Measurements from ENCODE around the gene NUP42.
"Not testable (repeated sequence)": the region's sequence is repeated elsewhere in the genome, so short reads cannot be mapped to it uniquely, and the experiment has no call there.

Gene NUP42, protein sequence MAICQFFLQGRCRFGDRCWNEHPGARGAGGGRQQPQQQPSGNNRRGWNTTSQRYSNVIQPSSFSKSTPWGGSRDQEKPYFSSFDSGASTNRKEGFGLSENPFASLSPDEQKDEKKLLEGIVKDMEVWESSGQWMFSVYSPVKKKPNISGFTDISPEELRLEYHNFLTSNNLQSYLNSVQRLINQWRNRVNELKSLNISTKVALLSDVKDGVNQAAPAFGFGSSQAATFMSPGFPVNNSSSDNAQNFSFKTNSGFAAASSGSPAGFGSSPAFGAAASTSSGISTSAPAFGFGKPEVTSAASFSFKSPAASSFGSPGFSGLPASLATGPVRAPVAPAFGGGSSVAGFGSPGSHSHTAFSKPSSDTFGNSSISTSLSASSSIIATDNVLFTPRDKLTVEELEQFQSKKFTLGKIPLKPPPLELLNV

DNA sequence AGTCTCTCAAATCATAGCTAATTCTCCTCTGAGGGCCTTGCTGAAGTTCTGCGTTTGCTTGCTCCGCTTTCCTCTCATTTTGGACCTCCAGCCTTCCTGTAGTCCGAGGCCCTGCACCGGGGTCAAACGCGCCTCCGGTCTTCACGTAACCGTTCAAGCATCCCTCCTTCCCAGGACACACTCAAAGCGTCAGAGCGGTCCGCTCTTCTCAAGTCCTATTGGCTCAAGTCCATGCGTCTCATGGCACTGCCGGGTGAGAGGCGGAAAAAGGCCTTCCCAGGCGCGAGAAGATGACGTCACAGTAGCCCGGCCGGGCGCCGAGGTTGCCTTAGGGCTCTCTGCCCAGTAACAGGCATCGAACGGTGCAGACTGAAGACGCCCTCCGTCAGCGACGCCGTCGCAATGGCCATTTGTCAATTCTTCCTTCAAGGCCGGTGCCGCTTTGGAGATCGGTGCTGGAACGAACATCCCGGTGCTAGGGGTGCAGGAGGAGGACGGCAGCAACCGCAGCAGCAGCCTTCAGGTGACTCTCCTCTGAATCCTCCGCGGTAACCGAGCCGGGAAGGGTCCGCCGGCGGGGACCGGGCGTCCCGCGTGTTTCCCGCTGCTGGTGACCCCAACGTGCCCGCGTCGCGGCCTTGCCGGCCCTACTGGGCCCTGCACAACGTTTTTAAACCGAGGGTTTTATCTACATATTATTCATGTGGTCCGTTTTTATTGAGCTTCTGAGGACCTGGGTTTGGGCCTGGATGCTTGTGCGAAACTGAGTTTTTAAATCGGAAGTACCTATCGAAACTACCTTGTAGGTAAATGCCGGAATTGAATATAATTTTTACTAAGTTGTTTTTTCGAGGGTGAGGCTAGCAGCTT lies at the start of gene NUP42:
Gene NUP42, plus strand, starts transcription at position 365 of the 870 bp plus-strand sequence. Its CDS starts 38 bp downstream, at position 403.
- DNase-seq (ENCODE audit: low read depth), result peak; percentile 94

DNA sequence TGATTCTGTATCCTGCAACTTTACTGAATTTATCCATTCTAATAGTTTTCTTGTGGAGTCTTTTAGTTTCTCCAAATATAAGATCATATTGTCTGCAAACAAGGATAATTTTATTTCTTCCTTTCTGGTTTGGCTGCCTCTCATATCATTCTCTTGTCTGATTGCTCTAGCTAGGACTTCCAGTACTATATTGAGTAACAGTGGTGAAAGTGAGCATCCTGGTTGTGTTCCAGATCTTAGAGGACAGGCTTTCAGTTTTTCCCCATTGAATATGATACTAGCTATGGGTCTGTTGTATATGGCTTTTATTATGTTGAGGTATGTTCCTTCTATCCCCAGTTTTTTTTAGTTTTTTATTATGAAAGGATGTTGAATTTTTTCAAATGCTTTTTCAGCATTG lies 48.1 kb upstream of the NUP42 start:
- DNase-seq (ENCODE audit: low read depth), result no peak

DNA sequence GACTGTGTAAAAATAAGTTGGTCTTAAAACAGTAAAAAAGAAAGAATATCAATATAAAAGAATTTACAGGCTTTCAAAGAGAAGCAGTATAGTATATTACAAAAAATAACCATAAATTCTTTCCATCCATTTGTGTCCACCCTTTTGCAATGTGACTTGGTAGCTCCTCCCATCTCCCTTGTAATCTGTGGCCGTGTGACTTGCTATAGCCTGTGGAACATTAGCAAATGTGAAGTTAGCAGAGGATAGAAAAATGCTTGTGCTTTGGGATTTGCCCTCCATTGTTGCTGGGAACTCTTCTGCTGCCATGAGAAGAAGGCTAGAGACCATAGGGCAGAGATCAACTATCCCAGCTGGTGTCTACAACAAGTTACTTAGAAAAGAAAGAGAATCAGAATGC lies 46.1 kb upstream of the NUP42 start:
- no peak for DNase-seq (ENCODE audit: low read depth)

DNA sequence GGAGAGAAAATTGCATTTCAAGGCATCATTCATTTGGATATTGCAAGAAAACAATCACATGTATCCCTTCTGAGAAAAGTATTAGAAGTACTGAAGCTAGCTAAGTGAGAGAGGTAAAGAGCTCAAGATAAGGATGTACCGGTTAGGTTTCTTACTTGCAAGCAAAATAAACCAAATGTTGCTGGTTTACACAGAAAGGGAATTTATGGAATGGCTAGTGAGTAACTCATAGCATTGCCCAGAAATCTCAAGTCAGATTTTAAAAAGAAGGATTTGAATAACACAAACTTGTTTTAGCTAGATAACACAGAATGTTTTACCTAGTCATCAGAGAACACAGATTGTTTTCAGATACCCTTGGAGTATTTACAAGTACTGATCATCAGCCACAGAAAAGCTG lies 45.6 kb upstream of the NUP42 start:
- DNase-seq (ENCODE audit: low read depth), result no peak

DNA sequence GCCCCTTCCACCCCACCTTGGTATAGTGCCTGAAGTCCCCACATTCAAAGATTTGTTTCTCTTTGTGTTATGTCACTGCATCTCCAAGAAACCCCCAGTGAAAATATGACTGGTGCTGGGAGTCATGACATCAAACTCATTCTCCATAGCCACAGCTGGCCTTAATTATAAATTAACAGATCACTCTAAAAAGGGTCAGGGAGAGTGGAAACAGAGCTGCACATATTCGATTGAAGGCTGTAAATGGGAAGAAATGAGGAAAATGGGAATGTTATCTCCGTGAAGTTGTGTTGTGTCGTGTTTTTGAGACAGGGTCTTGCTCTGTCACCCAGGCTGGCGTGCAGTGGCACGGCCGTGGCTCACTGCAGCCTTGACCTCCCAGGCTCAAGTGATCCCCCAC lies 24.2 kb upstream of the NUP42 start:
- DNase-seq (ENCODE audit: low read depth), result no peak

DNA sequence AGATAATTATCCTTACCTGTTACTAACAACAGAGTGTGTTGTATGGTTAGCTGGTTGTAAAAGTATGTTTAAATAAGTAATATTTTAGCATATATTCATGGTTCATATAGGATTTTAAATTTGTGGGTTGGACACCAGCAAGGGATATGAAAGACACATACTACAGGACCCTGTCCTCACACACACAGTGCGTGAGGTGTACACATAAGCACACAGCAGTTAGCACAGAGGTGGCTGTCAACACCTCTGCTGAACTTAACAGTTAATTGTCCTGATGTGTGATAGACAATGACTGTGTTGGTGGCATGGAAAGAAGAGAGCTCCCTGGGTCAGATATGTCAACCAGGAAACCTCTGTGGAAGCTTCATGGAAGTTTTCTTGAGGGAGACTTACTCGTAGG lies 23.3 kb upstream of the NUP42 start:
- DNase-seq (ENCODE audit: low read depth), result no peak

DNA sequence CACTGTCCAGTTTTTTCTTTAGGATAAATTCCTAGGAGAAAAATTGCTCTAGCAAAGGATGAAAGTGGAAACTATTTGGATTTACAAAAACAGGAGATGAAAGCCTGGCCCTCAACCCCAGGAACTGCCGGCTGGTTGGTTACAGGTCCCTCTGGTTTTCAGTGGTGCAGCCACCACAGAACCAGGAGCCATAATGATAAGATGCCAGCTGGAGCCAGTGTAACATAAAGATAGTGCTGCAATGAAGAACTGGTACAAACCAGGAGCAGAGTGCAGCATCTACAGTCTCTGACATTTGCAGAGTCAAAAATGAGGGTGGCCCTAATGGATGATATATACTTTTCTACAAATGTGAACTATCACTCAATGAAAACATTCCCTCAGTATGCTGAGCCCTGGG lies 20.4 kb upstream of the NUP42 start:
- DNase-seq (ENCODE audit: low read depth), result no peak

DNA sequence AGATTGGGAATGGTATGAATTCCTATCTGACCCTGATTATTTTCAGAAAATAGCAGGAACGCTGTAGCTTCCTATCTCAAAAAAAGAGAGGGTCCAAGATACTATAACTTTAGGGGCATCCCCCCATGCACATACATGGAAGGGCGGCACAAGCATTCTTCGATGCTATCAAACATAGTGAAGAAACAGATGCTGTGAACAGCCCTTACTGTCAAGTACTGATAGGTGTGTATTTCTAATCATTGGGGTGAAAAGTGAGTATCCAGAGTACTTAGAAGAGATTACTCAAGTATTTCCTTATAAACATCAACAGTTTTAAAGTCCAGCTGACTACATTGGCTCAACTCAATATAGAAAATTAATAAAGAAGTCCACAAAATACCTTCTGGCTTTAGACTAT lies 17.0 kb upstream of the NUP42 start:
- DNase-seq (ENCODE audit: low read depth), result no peak

DNA sequence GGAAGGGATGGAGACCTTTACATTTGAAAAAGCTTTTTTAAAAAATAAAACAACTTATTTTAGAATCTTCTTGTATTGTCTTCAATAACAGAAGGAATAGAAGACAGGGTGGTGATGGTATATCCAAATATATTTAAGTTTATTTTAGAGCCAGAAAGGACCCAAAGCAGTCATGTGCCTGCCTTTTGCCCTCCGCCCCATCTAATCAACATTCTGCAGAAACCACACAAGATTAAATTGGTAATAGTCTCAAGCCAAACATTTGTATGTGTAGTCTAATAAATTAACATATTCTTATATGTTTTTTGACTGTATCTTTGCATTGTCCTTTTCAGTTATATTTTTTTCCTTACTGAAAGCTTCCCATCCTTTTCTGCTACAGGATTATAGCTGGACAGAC lies 16.5 kb upstream of the NUP42 start:
- DNase-seq (ENCODE audit: low read depth), result no peak

DNA sequence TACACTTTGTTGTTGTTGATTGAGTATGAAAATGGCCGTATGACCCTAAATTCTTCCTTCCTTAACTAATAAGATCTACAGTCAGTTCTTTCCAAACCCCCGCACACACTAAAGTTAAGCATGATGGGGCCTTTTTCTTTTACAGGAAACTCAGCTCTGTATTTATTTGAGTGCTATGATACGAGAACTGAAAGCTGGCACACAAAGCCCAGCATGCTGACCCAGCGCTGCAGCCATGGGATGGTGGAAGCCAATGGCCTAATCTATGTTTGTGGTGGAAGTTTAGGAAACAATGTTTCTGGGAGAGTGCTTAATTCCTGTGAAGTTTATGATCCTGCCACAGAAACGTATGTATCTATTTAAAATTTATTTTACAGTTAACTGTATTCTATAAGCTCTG lies 14.2 kb upstream of the NUP42 start:
- DNase-seq (ENCODE audit: low read depth), result no peak

DNA sequence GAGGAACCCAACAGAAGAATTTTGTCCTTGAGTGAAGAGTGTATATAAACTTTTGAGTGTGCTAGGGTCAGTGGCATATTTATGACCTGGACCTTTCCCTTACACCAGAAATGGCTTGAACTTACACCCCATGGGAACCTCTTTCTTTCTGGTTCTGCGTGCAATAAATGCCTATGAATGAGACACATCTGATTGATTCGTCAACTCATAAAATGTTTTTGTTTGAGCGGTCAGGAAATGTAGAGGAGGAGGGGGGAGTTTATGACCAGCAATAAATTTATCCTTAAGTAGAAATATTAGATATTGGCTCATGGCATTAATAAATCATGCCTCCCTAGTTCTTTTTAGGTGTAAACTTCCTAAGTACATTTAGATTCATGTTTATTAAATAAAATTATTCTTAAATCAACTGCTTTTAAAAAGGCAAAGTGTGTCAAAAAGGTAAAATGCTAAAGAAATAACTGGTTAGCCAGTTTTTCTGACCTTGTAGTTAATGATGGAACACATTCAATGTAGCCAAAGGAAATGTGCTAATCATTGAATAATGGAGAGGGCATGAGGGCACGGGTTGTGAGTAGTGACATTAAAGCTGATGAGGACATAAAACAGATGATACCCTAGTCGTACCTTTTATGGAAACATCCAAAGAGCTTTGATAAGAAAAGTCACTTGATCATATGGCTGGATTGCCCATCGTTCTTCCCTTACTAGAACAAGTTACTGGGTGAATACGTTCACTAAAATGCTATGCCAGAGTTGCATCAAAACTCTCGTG lies 13.6 kb upstream of the NUP42 start:
- DNase-seq (ENCODE audit: low read depth), result no peak

DNA sequence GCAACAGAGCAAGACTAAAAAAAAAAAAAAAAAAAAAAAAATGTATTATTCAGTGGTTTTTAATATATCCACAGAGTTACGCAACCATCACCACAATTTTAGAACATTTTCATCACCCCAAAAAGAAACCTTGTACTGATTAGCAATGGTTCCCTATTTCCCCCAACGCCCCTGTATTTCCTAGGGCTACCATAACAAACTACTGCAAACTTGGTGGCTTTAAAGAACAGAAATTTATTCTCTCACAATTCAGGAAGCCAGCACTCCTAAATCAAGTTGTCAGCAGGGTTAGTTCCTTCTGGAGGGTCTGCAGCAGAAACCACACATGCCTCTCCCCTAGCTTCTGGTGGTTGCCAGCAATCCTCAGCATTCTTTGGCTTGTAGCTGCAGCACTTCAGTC lies 5.9 kb upstream of the NUP42 start:
- DNase-seq (ENCODE audit: low read depth), result no peak

DNA sequence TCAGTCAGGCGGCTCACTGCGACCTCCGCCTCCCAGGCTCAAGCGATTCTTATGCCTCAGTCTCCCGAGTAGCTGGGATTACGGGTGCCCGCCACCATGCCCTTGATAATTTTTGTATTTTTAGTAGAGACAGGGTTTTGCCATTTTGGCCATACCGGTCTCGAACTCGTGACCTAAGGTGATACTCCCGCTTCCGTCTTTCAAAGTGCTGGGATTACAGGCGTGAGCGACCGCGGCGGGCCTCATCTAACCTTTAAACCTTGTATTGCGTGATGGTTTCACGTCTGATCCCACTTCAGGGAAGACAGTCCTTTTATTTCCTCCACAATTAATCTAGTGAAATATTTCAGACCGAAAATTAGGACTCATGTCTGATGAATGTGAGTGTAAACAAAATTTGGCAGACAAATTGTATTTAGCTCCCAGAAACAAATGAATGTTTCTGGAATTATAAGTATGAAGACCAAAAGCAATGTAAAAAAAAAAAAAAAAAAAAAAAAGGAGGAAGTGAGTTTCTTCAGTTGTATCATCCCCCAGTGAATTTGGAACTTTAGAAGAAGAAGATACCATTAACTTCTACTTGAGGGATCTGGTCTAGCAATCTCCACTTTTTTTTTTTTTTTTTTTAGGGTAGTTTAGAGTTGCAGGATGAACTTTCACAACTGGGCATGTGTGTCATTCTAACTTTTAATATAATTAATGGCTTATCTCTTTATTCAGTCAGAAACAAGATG lies 1.6 kb downstream of the NUP42 start:
- no peak for DNase-seq (ENCODE audit: low read depth)

DNA sequence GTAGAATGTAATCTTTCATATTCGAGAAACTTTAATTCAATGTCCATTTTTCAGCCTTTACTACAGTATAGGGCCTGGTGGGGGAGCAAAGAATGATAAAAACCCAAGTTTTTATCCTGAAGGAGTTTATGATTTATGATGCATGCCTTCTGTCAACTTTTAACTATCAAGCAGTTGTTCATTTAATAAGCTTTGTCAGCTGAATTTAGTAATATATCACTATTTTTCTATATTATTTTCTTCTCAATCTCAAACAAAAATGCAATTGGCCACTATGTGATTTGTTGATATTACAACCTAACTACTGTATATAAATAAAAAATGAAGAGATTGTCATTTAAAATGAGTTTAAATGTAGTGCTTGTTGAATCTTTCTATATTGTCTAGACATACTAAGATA lies 2.4 kb downstream of the NUP42 start:
- no peak for DNase-seq (ENCODE audit: low read depth)

DNA sequence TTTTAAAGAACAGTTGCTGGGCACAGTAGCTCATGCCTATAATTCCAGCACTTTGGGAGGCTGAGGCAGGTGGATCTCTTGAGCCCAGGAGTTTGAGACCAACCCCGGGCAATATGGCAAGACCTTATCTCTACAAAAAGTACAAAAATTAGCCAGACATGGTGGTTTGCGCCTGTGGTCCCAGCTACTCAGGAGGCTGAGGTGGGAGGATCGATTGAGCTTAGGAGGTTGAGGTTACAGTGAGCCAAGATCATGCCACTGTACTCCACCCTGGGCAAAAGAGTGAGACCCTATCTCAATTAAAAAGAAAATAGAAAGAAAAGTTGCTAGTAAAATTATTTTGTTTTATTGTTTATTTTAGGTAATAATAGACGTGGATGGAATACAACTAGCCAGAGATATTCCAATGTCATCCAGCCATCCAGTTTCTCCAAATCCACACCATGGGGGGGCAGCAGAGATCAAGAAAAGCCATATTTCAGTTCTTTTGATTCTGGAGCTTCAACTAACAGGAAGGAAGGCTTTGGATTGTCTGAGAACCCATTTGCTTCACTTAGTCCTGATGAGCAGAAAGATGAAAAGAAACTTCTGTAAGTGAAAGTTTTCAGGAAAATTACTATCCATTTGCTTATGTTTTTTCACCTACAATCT lies 3.0 kb downstream of the NUP42 start:
- no peak for DNase-seq (ENCODE audit: low read depth)

DNA sequence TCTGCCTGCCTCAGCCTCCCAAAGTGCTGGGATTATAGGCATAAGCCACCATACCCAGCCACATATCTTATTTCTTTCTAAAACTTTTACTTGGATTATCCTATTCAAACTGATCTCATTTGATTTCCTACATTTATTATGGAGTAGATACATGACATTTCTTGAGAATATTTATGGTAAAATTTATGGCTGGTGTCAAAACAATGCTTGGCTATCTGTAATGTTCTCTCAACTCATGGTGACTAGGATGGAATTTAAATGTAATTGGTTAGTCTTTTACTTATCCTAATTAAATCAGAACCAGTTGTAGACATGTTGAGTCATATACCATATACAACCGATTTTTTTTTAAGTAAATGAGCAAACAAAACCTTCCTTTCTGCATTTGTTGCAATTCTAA lies 4.1 kb downstream of the NUP42 start:
- no peak for DNase-seq (ENCODE audit: low read depth)

DNA sequence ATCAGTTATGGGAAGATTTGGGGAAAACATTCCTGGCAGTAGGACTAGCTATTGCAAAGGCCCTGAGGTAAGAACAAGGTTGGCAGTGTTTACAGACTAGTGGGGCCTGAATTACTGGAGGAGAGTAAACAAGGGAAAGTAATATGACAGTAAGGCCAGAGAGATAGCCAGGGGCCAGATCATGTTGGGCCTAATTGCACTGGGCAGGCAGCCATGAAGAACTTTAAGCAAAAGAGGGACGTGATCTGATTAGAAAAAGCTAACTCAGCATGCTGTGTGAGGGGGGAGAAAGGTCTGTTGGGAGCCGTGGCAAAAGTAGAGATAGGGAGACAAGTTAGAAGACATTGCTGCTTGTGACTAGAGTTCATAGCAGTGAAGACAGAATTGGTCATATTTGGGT lies 9.2 kb downstream of the NUP42 start:
- no peak for DNase-seq (ENCODE audit: low read depth)

DNA sequence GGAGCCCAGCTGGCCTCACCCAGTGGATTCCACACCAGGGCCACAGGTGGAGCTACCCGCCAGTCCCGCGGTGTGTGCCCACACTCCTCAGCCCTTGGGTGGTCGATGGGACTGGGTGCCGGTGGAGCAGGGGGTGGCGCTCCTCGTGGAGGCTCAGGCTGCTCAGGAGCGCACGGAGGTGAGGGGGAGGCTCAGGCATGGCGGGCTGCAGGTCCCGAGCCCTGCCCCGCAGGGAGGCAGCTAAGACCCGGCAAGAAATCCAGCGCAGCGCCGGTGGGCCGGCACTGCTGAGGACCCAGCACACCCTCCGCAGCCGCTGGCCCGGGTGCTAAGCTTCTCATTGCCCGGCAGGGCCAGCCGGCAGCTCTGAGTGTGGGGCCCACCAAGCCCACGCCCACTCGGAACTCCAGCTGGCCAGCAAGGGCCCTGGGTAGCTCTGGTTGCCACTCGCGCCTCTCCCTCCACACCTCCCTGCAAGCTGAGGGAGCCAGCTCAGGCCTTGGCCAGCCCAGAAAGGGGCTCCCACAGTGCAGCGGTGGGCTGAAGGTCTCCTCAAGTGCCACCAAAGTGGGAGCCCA lies 11.9 kb downstream of the NUP42 start:
- not testable (repeated sequence) for DNase-seq (ENCODE audit: low read depth)

DNA sequence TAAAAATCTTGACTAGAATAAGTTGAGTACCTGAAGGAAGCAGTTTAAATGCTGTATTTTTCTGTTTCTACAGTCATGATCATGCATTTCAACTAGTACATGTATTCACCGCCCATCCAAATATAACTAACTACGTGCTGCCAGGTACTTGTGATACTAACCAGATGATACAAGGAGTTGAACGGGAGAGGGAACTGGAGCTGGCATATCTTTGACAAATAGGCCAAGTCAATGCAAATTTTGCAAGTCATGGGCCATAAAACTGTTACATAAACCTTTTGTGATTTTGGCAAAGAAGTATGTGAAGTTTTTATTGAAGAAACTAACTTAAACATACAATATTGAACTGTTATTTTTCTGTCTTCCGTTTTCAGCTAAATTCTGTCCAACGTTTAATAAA lies 14.5 kb downstream of the NUP42 start:
- DNase-seq (ENCODE audit: low read depth), result no peak

DNA sequence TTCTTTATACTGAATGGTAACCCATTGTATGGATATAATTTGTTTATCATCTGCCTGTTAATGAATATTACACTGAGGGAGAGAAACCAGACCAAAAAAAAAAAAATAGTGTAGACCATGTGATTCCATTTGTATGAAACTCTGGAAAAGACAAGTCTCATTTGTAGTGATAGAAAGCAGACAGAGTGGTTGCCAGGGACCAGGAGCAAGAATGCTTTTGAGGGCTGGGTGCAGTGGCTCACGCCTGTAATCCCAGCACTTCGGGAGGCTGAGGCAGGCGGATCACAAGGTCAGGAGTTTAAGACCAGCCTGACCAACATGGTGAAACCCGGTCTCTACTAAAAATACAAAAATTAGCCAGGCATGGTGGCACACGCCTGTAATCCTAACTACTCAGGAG lies 15.9 kb downstream of the NUP42 start:
- DNase-seq (ENCODE audit: low read depth), result not testable (repeated sequence)

DNA sequence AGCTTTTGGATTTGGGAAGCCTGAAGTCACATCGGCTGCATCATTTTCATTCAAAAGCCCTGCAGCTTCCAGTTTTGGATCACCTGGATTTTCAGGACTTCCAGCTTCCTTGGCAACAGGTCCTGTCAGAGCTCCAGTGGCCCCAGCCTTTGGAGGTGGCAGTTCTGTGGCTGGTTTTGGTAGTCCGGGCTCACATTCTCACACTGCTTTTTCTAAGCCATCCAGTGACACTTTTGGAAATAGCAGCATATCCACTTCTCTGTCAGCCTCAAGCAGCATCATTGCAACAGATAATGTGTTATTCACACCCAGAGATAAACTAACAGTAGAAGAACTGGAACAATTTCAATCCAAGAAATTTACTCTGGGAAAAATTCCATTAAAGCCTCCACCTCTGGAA lies 18.5 kb downstream of the NUP42 start:
- no peak for DNase-seq (ENCODE audit: low read depth)

Measured in stimulated activated CD8-positive, alpha-beta memory T cell treated with anti-CD3 and anti-CD28 coated beads, Interleukin-4, amount 100 ng/mL, for 24 hours (primary cell).